C4-2B (cell line): Measurements from ENCODE around the gene TMEM163.

Experiments used
- ZFX ChIP-seq: fragments of 450-650 bp; IDR thresholded peaks from 2 replicates; pipeline ENCODE4 v1.6.1; 2017
- TF ChIP-seq, protein P1 (sequence below): fragments of 450-650 bp; conservative IDR thresholded peaks from 2 replicates; pipeline ENCODE4 v1.5.1; 2017; ENCODE audit warnings: mild to moderate bottlenecking

DNA sequence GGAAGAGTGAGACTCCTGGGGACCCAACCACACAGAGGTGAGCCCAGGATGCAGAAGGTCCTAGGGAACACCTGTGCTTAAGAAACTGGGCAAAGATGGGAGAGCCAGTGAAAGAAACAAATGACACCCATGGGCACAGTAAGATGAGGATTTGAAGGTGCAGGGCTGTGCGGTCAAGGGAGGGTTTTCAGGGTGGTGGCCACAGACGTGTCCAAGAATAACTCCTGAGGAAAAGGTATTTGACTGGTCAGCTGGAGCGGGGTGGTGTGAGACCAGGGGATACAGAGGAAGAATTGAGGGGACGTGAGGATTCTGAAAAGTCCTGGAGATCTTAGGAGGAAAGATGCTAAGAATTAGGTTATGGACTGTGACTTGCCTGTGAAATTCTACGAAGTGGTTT lies 142.9 kb downstream of the TMEM163 start:
- TF ChIP-seq, protein P1, sequence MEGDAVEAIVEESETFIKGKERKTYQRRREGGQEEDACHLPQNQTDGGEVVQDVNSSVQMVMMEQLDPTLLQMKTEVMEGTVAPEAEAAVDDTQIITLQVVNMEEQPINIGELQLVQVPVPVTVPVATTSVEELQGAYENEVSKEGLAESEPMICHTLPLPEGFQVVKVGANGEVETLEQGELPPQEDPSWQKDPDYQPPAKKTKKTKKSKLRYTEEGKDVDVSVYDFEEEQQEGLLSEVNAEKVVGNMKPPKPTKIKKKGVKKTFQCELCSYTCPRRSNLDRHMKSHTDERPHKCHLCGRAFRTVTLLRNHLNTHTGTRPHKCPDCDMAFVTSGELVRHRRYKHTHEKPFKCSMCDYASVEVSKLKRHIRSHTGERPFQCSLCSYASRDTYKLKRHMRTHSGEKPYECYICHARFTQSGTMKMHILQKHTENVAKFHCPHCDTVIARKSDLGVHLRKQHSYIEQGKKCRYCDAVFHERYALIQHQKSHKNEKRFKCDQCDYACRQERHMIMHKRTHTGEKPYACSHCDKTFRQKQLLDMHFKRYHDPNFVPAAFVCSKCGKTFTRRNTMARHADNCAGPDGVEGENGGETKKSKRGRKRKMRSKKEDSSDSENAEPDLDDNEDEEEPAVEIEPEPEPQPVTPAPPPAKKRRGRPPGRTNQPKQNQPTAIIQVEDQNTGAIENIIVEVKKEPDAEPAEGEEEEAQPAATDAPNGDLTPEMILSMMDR: no peak
- no peak for TF ChIP-seq ZFX
